A673 (cell line): ENCODE results near the gene MYO1E.

Experiments
- EZH2 ChIP-seq: fragments of 200-600 bp; sonication (generic); IDR thresholded peaks from 2 replicates; pipeline ENCODE4 v1.6.1; 2017; ENCODE audit warnings: borderline replicate concordance, low read depth, mild to moderate bottlenecking, mixed read lengths, antibody characterized with exemption, low read length; ENCODE audit not compliant: poor library complexity, severe bottlenecking
- TF ChIP-seq, protein P1 (sequence below): fragments of 300-800, 200-600 bp; sonication (generic); conservative IDR thresholded peaks from 2 replicates; pipeline ENCODE4 v1.5.1; 2017; ENCODE audit warnings: low read depth, mild to moderate bottlenecking, antibody characterized with exemption, low read length, moderate library complexity, mixed read lengths

DNA sequence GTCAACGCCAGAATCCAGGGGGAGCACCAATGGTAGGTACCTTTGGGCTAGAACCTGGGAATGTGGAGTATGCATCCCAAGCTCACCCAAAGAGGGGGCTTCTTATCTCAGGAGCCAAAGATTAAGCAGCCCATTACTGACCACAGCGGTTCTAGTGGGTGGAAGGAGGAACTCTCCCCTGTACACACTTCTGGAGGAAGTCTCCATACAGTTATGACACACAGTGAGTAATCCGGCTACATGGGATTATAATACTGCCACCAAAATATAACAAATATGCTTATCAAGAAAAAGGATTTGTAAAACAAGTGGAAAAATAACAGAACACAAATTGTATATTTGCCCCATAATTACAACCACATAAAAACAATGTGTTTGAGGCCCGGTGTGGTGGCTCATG, 8.4 kb downstream of the MYO1E start:
- TF ChIP-seq, protein P1, sequence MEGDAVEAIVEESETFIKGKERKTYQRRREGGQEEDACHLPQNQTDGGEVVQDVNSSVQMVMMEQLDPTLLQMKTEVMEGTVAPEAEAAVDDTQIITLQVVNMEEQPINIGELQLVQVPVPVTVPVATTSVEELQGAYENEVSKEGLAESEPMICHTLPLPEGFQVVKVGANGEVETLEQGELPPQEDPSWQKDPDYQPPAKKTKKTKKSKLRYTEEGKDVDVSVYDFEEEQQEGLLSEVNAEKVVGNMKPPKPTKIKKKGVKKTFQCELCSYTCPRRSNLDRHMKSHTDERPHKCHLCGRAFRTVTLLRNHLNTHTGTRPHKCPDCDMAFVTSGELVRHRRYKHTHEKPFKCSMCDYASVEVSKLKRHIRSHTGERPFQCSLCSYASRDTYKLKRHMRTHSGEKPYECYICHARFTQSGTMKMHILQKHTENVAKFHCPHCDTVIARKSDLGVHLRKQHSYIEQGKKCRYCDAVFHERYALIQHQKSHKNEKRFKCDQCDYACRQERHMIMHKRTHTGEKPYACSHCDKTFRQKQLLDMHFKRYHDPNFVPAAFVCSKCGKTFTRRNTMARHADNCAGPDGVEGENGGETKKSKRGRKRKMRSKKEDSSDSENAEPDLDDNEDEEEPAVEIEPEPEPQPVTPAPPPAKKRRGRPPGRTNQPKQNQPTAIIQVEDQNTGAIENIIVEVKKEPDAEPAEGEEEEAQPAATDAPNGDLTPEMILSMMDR = no peak
- TF ChIP-seq EZH2 = no peak
